H1 (cell line): ENCODE results near the gene AIPL1. TPM values are rescaled to one million over a fixed set of nuclear protein-coding genes. Genes with fewer than 3 reads are reported as not detected.

Experiments
- CTCF ChIA-PET: fragments of 300-600 bp; sonication (Branson Sonifier 250); formaldehyde crosslinking; loops from one replicate; lab custom pipeline; 2021; ENCODE audit not compliant: partially characterized antibody; lab: Charles Lee
- POLR2A ChIA-PET: fragments of 300-600 bp; sonication (Branson Sonifier 250); formaldehyde crosslinking; loops from one replicate; lab custom pipeline; 2021; ENCODE audit warnings: inconsistent platforms; ENCODE audit not compliant: partially characterized antibody; lab: Charles Lee
- DNase-seq, 2 experiments: peaks; one replicate each; pipeline versions ENCODE4 v3.0.0 to v3.0.0-alpha.2; 2010 to 2022; ENCODE audit warnings: low spot score in 2 of 2, low read depth in 1 of 2, mixed read lengths in 1 of 2
- FAIRE-seq: peaks from 2 replicates; lab custom pipeline; 2011; peaks lifted over from hg19 to GRCh38; lab: Jason Lieb, UNC
- H2AFZ ChIP-seq: 2 replicates; pipeline ENCODE4 v1.8.1; 2012; ENCODE audit warnings: low read length, inconsistent platforms
- H2AK5ac ChIP-seq: 2 replicates; pipeline ENCODE4 v1.6.1; 2013; ENCODE audit warnings: low read depth, low read length
- H2BK120ac ChIP-seq: replicated peaks from 2 replicates; pipeline ENCODE3; 2013; ENCODE audit warnings: low read depth, low read length, inconsistent platforms
- H2BK12ac ChIP-seq: 2 replicates; pipeline ENCODE4 v1.6.1; 2013; ENCODE audit warnings: low read depth, low read length
- H2BK15ac ChIP-seq: 2 replicates; pipeline ENCODE4 v1.6.1; 2013; ENCODE audit warnings: low read length
- H2BK20ac ChIP-seq: 2 replicates; pipeline ENCODE4 v1.6.1; 2013; ENCODE audit warnings: low read length
- H2BK5ac ChIP-seq: 2 replicates; pipeline ENCODE4 v1.6.1; 2013; ENCODE audit warnings: low read depth, low read length
- H3K14ac ChIP-seq: 2 replicates; pipeline ENCODE4 v1.6.1; 2013; ENCODE audit warnings: inconsistent platforms; ENCODE audit not compliant: insufficient read length
- H3K18ac ChIP-seq: 2 replicates; pipeline ENCODE4 v1.6.1; 2013; ENCODE audit warnings: low read length; ENCODE audit errors: extremely low read depth
- H3K23ac ChIP-seq: 2 replicates; pipeline ENCODE4 v1.6.1; 2013; ENCODE audit warnings: inconsistent platforms; ENCODE audit not compliant: insufficient read length
- H3K23me2 ChIP-seq: 2 replicates; pipeline ENCODE4 v1.6.1; 2013; ENCODE audit warnings: low read depth, low read length
- H3K27ac ChIP-seq: 2 replicates; pipeline ENCODE4 v1.6.1; 2011; ENCODE audit warnings: low read depth, low read length, inconsistent platforms
- H3K27me3 ChIP-seq, 4 experiments: replicated peaks in 1 of 4; 1 replicate in 1 of 4; 2 replicates in 3 of 4; pipeline versions ENCODE4 v1.6.1 to v1.8.1; 2011 to 2013; ENCODE audit warnings: low read length in 3 of 4, mild to moderate bottlenecking in 3 of 4, inconsistent platforms in 2 of 4, mixed read lengths in 2 of 4, moderate library complexity in 1 of 4; ENCODE audit not compliant: control insufficient read depth in 3 of 4, insufficient read depth in 3 of 4; ENCODE audit errors: extremely low read depth in 1 of 4
- H3K36me3 ChIP-seq, 4 experiments: 2 replicates each; pipeline versions ENCODE4 v1.6.1 to v1.8.1; 2011 to 2013; ENCODE audit warnings: mild to moderate bottlenecking in 4 of 4, low read length in 3 of 4, moderate library complexity in 2 of 4, control low read depth in 1 of 4, inconsistent platforms in 1 of 4; ENCODE audit not compliant: insufficient read depth in 4 of 4, control insufficient read depth in 2 of 4
- H3K4ac ChIP-seq: replicated peaks from 2 replicates; pipeline ENCODE3; 2013; ENCODE audit warnings: low read length, low read depth, mixed read lengths, inconsistent platforms; ENCODE audit not compliant: insufficient read length
- H3K4me1 ChIP-seq, 4 experiments: replicated peaks in 1 of 4; 1 replicate in 1 of 4; 2 replicates in 3 of 4; pipeline versions ENCODE4 v1.6.1 to v1.8.1; 2011 to 2013; ENCODE audit warnings: low read length in 3 of 4, inconsistent platforms in 2 of 4, mixed read lengths in 1 of 4; ENCODE audit not compliant: insufficient read depth in 4 of 4, control insufficient read depth in 3 of 4
- H3K4me2 ChIP-seq, 2 experiments: 2 replicates each; pipeline versions ENCODE4 v1.6.1 to v1.8.1; 2011 to 2013; ENCODE audit warnings: low read depth in 2 of 2, low read length in 2 of 2, control low read depth in 1 of 2, inconsistent platforms in 1 of 2, mild to moderate bottlenecking in 1 of 2; ENCODE audit not compliant: insufficient read depth in 1 of 2
- H3K4me3 ChIP-seq, 4 experiments: fragments of 200-600, 300-600 bp in 1 of 4; sonication (generic), shearing (Covaris generic), sonication (Bioruptor Twin) in 1 of 4; 2 replicates each; pipeline versions ENCODE4 v1.5.1 to v1.8.1; 2011 to 2016; ENCODE audit warnings: low read length in 4 of 4, low read depth in 3 of 4, control low read depth in 2 of 4, inconsistent platforms in 2 of 4, mild to moderate bottlenecking in 2 of 4, mixed read lengths in 1 of 4, moderate library complexity in 1 of 4; ENCODE audit not compliant: insufficient read depth in 2 of 4; ENCODE audit errors: extremely low read depth in 1 of 4
- H3K56ac ChIP-seq: replicated peaks from 2 replicates; pipeline ENCODE3; 2013; ENCODE audit warnings: low read depth, mild to moderate bottlenecking, mixed read lengths, low read length, inconsistent platforms; ENCODE audit not compliant: insufficient read length
- H3K79me1 ChIP-seq: 2 replicates; pipeline ENCODE4 v1.6.1; 2013; ENCODE audit warnings: low read depth, low read length, control low read depth
- H3K79me2 ChIP-seq, 2 experiments: 2 replicates each; pipeline versions ENCODE4 v1.6.1 to v1.8.1; 2012 to 2013; ENCODE audit warnings: low read length in 2 of 2, mild to moderate bottlenecking in 2 of 2, inconsistent platforms in 1 of 2; ENCODE audit not compliant: insufficient read depth in 2 of 2, control insufficient read depth in 1 of 2
- H3K9ac ChIP-seq, 4 experiments: replicated peaks in 1 of 4; 1 replicate in 1 of 4; 2 replicates in 3 of 4; pipeline versions ENCODE4 v1.6.1 to v1.8.1; 2011 to 2013; ENCODE audit warnings: low read depth in 3 of 4, low read length in 3 of 4, control low read depth in 2 of 4, mild to moderate bottlenecking in 2 of 4, moderate library complexity in 2 of 4, inconsistent platforms in 1 of 4; ENCODE audit errors: extremely low read depth in 1 of 4
- H3K9me3 ChIP-seq, 2 experiments: 2 replicates each; pipeline versions ENCODE4 v1.6.1 to v1.8.1; 2012 to 2013; ENCODE audit warnings: mild to moderate bottlenecking in 2 of 2, moderate library complexity in 2 of 2, control low read depth in 1 of 2, inconsistent platforms in 1 of 2, low read depth in 1 of 2, low read length in 1 of 2, mixed read lengths in 1 of 2; ENCODE audit not compliant: insufficient read depth in 2 of 2
- H4K20me1 ChIP-seq, 2 experiments: replicated peaks in 1 of 2; 2 replicates each; pipeline versions ENCODE3 to v1.8.1; 2011 to 2013; ENCODE audit warnings: inconsistent platforms in 2 of 2, low read length in 2 of 2, mild to moderate bottlenecking in 1 of 2; ENCODE audit not compliant: insufficient read depth in 2 of 2, control insufficient read depth in 1 of 2
- H4K5ac ChIP-seq: 2 replicates; pipeline ENCODE4 v1.6.1; 2013; ENCODE audit warnings: low read length, low read depth, mixed read lengths, inconsistent platforms; ENCODE audit not compliant: insufficient read length
- H4K8ac ChIP-seq: 2 replicates; pipeline ENCODE4 v1.8.0; 2013; ENCODE audit warnings: mild to moderate bottlenecking, moderate library complexity, low read length, inconsistent platforms; ENCODE audit not compliant: insufficient read depth; ENCODE audit errors: extremely low read depth
- H4K91ac ChIP-seq: replicated peaks from 2 replicates; pipeline ENCODE3; 2013; ENCODE audit warnings: low read length, mixed read lengths, inconsistent platforms; ENCODE audit not compliant: insufficient read length
- CREB1 ChIP-seq: IDR thresholded peaks from 2 replicates; pipeline ENCODE4 v1.6.1; 2012; ENCODE audit warnings: inconsistent platforms
- EZH2 ChIP-seq: fragments of 200-600 bp; sonication (generic); IDR thresholded peaks from 2 replicates; pipeline ENCODE4 v1.7.1; 2012; ENCODE audit warnings: low read depth, mild to moderate bottlenecking, moderate library complexity, low read length, inconsistent platforms; ENCODE audit not compliant: severe bottlenecking
- GABPA ChIP-seq: IDR thresholded peaks from 2 replicates; pipeline ENCODE4 v1.6.1; 2011; ENCODE audit warnings: mild to moderate bottlenecking, low read length, moderate library complexity, borderline replicate concordance; ENCODE audit not compliant: insufficient read depth
- KDM5A ChIP-seq: fragments of 200-600 bp; IDR thresholded peaks from 2 replicates; pipeline ENCODE4 v1.7.1; 2012; ENCODE audit warnings: mild to moderate bottlenecking, low read length, inconsistent platforms, mixed read lengths
- NRF1 ChIP-seq: IDR thresholded peaks from 2 replicates; pipeline ENCODE4 v1.6.1; 2011; ENCODE audit warnings: mild to moderate bottlenecking, low read depth, low read length, improper control_type of control experiment
- POLR2AphosphoS5 ChIP-seq: IDR thresholded peaks from 2 replicates; pipeline ENCODE4 v1.6.1; 2011; ENCODE audit warnings: low read depth, low read length
- POU5F1 ChIP-seq: IDR thresholded peaks from 2 replicates; pipeline ENCODE4 v1.6.1; 2011; ENCODE audit warnings: low read depth, mild to moderate bottlenecking, low read length, moderate library complexity
- RAD21 ChIP-seq, 2 experiments: IDR thresholded peaks in 1 of 2; conservative IDR thresholded peaks in 1 of 2; 2 replicates each; pipeline ENCODE4 v1.6.1; 2011; ENCODE audit warnings: low read depth in 2 of 2, low read length in 2 of 2, improper control_type of control experiment in 1 of 2, inconsistent platforms in 1 of 2, mild to moderate bottlenecking in 1 of 2, moderate library complexity in 1 of 2
- SIN3A ChIP-seq, 2 experiments: IDR thresholded peaks in 1 of 2; conservative IDR thresholded peaks in 1 of 2; 2 replicates each; pipeline ENCODE4 v1.6.1; 2011 to 2012; ENCODE audit warnings: low read length in 2 of 2, improper control_type of control experiment in 1 of 2, low read depth in 1 of 2, mild to moderate bottlenecking in 1 of 2
- SRF ChIP-seq: IDR thresholded peaks from 2 replicates; pipeline ENCODE4 v1.6.1; 2011; ENCODE audit warnings: mild to moderate bottlenecking, low read depth, low read length, moderate library complexity
- WGBS, 2 experiments: shearing (Covaris generic) in 1 of 2; methylation state at CpG; one replicate each; pipeline versions ENCODE4 v1.1.6 to v1.1.7; 2013 to 2015; ENCODE audit warnings: low lambda C conversion rate in 2 of 2, mixed read lengths in 2 of 2, inconsistent platforms in 1 of 2, low coverage in 1 of 2, missing lambda C conversion rate in 1 of 2; ENCODE audit not compliant: insufficient replicate concordance in 2 of 2, insufficient coverage in 1 of 2, insufficient read length in 1 of 2; ENCODE audit errors: extremely low coverage in 1 of 2, missing lambda C conversion rate in 1 of 2; 5-methylcytosine and 5-hydroxymethylcytosine counted together
- polyA plus RNA-seq, 7 experiments: library from polyadenylated mRNA; depleted of rRNA in 3 of 7; stranded (reverse) in 5 of 7; unstranded in 2 of 7; fragments of >200 nt in 5 of 7; fragments of 200-250 nt in 2 of 7; gene quantifications; 1 replicate in 5 of 7; 2 replicates in 1 of 7; 4 replicates in 1 of 7; pipeline versions ENCODE4 v1.2.1 to v1.2.3, GENCODE V29; 2011 to 2013; ENCODE audit warnings: missing spikeins in 2 of 7, mixed read lengths in 2 of 7
- total RNA-seq: library from RNA; stranded (reverse); fragmentation: NEBNext Ultra II Directional; extraction: Animal tissue kit (Norgen Biotek cat#: 25700); gene quantifications from 2 replicates; pipeline ENCODE4 v1.2.1, GENCODE V29; 2021

The AIPL1 gene
- total and polyA plus RNA-seq, 2 of the 8 experiments (the other 6 are each of a cell fraction or from before 2014, with no cell fraction given): 0.56 to 0.71 TPM

- ChIA-PET POLR2A (no interaction called here), CTCF (interaction anchor here (0.6 to 1.3 kb wide), 3 partner anchors 10 to 54 kb away, joined by 3 to 5 read pairs (median 3); no protein-coding TSS in a partner anchor)
- Histone ChIP-seq H2BK20ac (no peak overlapping the region), H3K9ac (no peak overlapping the region), H3K9me3 (no peaks in the 10 kb centered on the region; a peak in 2 of 4 replicates), H3K79me1 (no peaks in the 10 kb centered on the region), H4K20me1 (no peaks in the 10 kb centered on the region), H2AK5ac (no peak overlapping the region), H3K23ac (no peak overlapping the region), H3K79me2 (no peaks in the 10 kb centered on the region), H3K4me3 (no peak overlapping the region), H3K27ac (no peak overlapping the region), H3K14ac (no peak overlapping the region), H3K4ac (no peak overlapping the region), H2AFZ (no peak overlapping the region), H4K8ac (no peak overlapping the region), H3K56ac (no peak overlapping the region), H3K4me1 (peaks cover 0 to 3% (median 1%) of the 10 kb centered on the region in 4 experiments; a peak in 1 of 7 replicates), H3K23me2 (no peaks in the 10 kb centered on the region; the same call in 1 of the 2 replicates), H3K18ac (no peak overlapping the region), H4K5ac (no peak overlapping the region), H3K27me3 (no peaks in the 10 kb centered on the region), H3K36me3 (no peaks in the 10 kb centered on the region), H4K91ac (no peak overlapping the region), H2BK120ac (no peak overlapping the region), H2BK12ac (no peak overlapping the region), H2BK5ac (no peak overlapping the region), H3K4me2 (no peak overlapping the region), H2BK15ac (no peak overlapping the region)
- TF ChIP-seq POLR2AphosphoS5 (no peak), KDM5A (no peak), NRF1 (no peak), SIN3A (conservative IDR thresholded peaks at IDR 0.05 in 1 of 2, IDR thresholded peaks at IDR 0.05 in 1 of 2; ENCODE audit: low read depth in 1 of 2, low read length in 2 of 2) (no peak), POU5F1 (no peak), RAD21 (IDR thresholded peaks at IDR 0.05 in 1 of 2, conservative IDR thresholded peaks at IDR 0.05 in 1 of 2; ENCODE audit: low read depth in 2 of 2, low read length in 2 of 2) (no peak), SRF (no peak), CREB1 (no peak), EZH2 (no peak), GABPA (no peak)
- WGBS, 2 experiments: 88% methylated on average over 6 of the region's 6 CpGs; no CpG with 5 or more reads in 1 of the 2 experiments
- no peak for DNase-seq
- FAIRE-seq: no peak
These were observed 53.9 kb downstream of the AIPL1 start for GRCh38 chr17:6380915-6381438.
